PC-3 (cell line): ENCODE measurements around the gene SLMAP.

ENCODE experiments used
- CTCF ChIP-seq: fragments of 300-600 bp; sonication (generic); conservative IDR thresholded peaks from 2 replicates; pipeline ENCODE4 v1.5.1; 2017; ENCODE audit warnings: antibody characterized with exemption, low read depth, mild to moderate bottlenecking, low read length
- EZH2 ChIP-seq: fragments of 300-600 bp; sonication (generic); IDR thresholded peaks from one replicate; pipeline ENCODE4 v1.6.1; 2017; ENCODE audit warnings: antibody characterized with exemption, mild to moderate bottlenecking, low read length; ENCODE audit not compliant: unreplicated experiment
- EZH2phosphoT487 ChIP-seq: fragments of 300-600 bp; sonication (generic); IDR thresholded peaks from 2 replicates; pipeline ENCODE4 v1.6.1; 2018; ENCODE audit warnings: mild to moderate bottlenecking, antibody characterized with exemption, low read length, borderline replicate concordance

DNA sequence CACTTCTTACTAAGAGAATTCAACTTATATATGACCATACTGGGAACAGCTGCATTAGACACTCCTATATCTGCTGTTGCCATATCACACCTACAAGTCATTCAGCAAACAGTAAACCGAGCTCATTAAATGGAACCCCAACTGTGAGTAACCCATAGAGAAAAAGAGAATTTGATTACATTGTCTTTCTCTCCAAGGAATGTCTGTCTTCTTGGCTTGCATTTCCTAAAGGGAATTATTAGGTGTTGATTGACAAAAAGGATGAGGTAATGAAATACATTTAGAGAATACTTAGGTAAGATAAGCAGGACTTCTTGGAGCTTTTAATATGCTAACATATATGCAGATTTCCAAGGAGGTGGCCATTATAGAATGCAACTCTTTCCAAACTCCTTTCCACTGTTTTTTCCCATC is 76.8 kb downstream of the SLMAP start:
- TF ChIP-seq CTCF (no peak), EZH2phosphoT487 (no peak), EZH2 (no peak)
